Fibroblast of lung (primary cell): ENCODE results near the gene MT1H. TPM values are rescaled to one million over a fixed set of nuclear protein-coding genes. Genes with fewer than 3 reads are reported as not detected.

ENCODE experiments used
- DNase-seq, 2 donors: peaks; one replicate each; pipeline versions ENCODE4 v3.0.0 to v3.0.0-alpha.2; 2010; ENCODE audit warnings: low read depth in 2 of 2
- H2AFZ ChIP-seq: 2 replicates; pipeline ENCODE4 v1.5.1; 2012; ENCODE audit warnings: low read length, control low read depth, inconsistent platforms
- H3K27ac ChIP-seq: 2 replicates; pipeline ENCODE4 v1.5.1; 2011; ENCODE audit warnings: low read length, control low read depth; ENCODE audit not compliant: insufficient read depth
- H3K27me3 ChIP-seq: 2 replicates; pipeline ENCODE4 v1.5.1; 2011; ENCODE audit warnings: mild to moderate bottlenecking, low read length; ENCODE audit not compliant: control insufficient read depth, insufficient read depth
- H3K36me3 ChIP-seq: 2 replicates; pipeline ENCODE4 v1.5.1; 2011; ENCODE audit warnings: low read length; ENCODE audit not compliant: control insufficient read depth, insufficient read depth
- H3K4me1 ChIP-seq: 2 replicates; pipeline ENCODE4 v1.5.1; 2011; ENCODE audit warnings: low read length; ENCODE audit not compliant: control insufficient read depth, insufficient read depth; ENCODE audit errors: extremely low read depth
- H3K4me2 ChIP-seq: 2 replicates; pipeline ENCODE4 v1.5.1; 2011; ENCODE audit warnings: low read length, control low read depth; ENCODE audit not compliant: insufficient read depth; ENCODE audit errors: extremely low read depth
- H3K4me3 ChIP-seq, 4 experiments: fragments of 200-600 bp in 1 of 4; sonication (generic) in 1 of 4; replicated peaks in 1 of 4; 2 replicates each; pipeline ENCODE4 v1.5.1; 2011 to 2016; ENCODE audit warnings: low read length in 4 of 4, low read depth in 3 of 4, mild to moderate bottlenecking in 3 of 4, control low read depth in 2 of 4, inconsistent platforms in 1 of 4, mixed read lengths in 1 of 4; ENCODE audit not compliant: insufficient read depth in 1 of 4; ENCODE audit errors: control extremely low read depth in 1 of 4
- H3K79me2 ChIP-seq: 2 replicates; pipeline ENCODE4 v1.5.1; 2012; ENCODE audit warnings: mild to moderate bottlenecking, low read length, inconsistent platforms; ENCODE audit not compliant: control insufficient read depth, insufficient read depth
- H3K9ac ChIP-seq: 2 replicates; pipeline ENCODE4 v1.5.1; 2011; ENCODE audit warnings: mild to moderate bottlenecking, low read length, control low read depth; ENCODE audit not compliant: insufficient read depth
- H3K9me3 ChIP-seq: 2 replicates; pipeline ENCODE4 v1.5.1; 2012; ENCODE audit warnings: low read depth, low read length; ENCODE audit not compliant: control insufficient read depth, insufficient read depth
- H4K20me1 ChIP-seq: 2 replicates; pipeline ENCODE4 v1.5.1; 2011; ENCODE audit warnings: low read length; ENCODE audit not compliant: control insufficient read depth, insufficient read depth; ENCODE audit errors: extremely low read depth
- EZH2 ChIP-seq: IDR thresholded peaks from 2 replicates; pipeline ENCODE4 v1.5.1; 2012; ENCODE audit warnings: low read length, control low read depth, mild to moderate bottlenecking; ENCODE audit errors: missing control alignments
- polyA plus RNA-seq, 2 donors: library from polyadenylated mRNA; depleted of rRNA in 1 of 2; stranded (reverse) in 1 of 2; unstranded in 1 of 2; fragments of >200 nt; gene quantifications; 2 replicates each; pipeline ENCODE4 v1.2.1, GENCODE V29; 2011 to 2012; ENCODE audit warnings: missing spikeins in 1 of 2
- total RNA-seq: library from RNA; depleted of rRNA; stranded (reverse); fragments of >200 nt; gene quantifications from 2 replicates; pipeline ENCODE4 v1.2.1, GENCODE V29; 2014
- TF ChIP-seq, protein P1 (sequence below), 2 donors: IDR thresholded peaks in 1 of 2; conservative IDR thresholded peaks in 1 of 2; 1 replicate in 1 of 2; 2 replicates in 1 of 2; pipeline ENCODE4 v1.5.1; 2011 to 2012; ENCODE audit warnings: low read length in 2 of 2, control low read depth in 1 of 2, inconsistent platforms in 1 of 2, low read depth in 1 of 2, mild to moderate bottlenecking in 1 of 2

The MT1H gene
- total and polyA plus RNA-seq, 2 donors (not counting 1 experiment from before 2014, with no cell fraction given): not detected

DNA sequence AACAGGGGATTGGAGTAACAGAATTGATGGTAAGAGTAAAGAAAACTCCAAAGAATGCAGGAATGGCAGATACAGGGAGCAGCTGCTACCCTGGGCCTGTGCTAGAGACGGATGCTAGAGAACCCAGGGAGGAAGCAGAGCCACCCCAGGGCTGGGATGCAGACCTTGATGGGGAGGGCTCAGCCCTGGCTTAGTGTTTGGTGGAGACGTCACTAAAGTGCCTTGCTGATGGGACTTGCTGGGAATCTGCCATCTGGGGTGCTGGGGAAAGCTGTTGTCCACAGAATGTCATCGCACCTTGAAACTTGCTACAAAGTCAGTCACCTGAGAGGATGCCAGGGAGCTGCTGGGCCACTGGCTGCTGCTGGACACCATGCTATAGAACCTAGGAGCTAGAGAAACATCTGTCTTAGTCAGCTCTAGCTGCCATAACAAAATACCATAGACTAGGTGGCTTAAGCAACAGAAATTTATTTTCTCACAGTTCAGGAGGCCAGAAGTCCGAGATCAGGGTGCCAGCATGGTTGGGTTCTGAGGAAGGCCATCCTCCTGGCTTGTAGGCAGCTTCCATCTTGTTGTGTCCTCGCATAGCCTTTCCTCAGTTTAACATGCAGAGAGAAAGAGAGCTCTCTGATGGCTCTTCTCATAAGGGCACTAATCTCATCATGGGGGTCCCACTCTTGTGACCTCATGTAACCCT, 28.0 kb downstream of the MT1H start:
- Histone ChIP-seq H3K4me1 (peaks cover 4% of the 10 kb centered on the region), H2AFZ (no peak overlapping the region), H3K79me2 (no peaks in the 10 kb centered on the region), H3K27ac (no peak overlapping the region), H3K36me3 (no peaks in the 10 kb centered on the region), H3K27me3 (no peaks in the 10 kb centered on the region), H3K9ac (no peak overlapping the region), H3K4me2 (no peak overlapping the region), H3K4me3 (no peak overlapping the region), H3K9me3 (no peaks in the 10 kb centered on the region), H4K20me1 (no peaks in the 10 kb centered on the region)
- no peak for TF ChIP-seq EZH2
- TF ChIP-seq, protein P1, sequence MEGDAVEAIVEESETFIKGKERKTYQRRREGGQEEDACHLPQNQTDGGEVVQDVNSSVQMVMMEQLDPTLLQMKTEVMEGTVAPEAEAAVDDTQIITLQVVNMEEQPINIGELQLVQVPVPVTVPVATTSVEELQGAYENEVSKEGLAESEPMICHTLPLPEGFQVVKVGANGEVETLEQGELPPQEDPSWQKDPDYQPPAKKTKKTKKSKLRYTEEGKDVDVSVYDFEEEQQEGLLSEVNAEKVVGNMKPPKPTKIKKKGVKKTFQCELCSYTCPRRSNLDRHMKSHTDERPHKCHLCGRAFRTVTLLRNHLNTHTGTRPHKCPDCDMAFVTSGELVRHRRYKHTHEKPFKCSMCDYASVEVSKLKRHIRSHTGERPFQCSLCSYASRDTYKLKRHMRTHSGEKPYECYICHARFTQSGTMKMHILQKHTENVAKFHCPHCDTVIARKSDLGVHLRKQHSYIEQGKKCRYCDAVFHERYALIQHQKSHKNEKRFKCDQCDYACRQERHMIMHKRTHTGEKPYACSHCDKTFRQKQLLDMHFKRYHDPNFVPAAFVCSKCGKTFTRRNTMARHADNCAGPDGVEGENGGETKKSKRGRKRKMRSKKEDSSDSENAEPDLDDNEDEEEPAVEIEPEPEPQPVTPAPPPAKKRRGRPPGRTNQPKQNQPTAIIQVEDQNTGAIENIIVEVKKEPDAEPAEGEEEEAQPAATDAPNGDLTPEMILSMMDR (conservative IDR thresholded peaks at IDR 0.05 in 1 of 2, IDR thresholded peaks at IDR 0.05 in 1 of 2; ENCODE audit: low read depth in 1 of 2, low read length in 2 of 2): no peak
- no peak for DNase-seq

DNA sequence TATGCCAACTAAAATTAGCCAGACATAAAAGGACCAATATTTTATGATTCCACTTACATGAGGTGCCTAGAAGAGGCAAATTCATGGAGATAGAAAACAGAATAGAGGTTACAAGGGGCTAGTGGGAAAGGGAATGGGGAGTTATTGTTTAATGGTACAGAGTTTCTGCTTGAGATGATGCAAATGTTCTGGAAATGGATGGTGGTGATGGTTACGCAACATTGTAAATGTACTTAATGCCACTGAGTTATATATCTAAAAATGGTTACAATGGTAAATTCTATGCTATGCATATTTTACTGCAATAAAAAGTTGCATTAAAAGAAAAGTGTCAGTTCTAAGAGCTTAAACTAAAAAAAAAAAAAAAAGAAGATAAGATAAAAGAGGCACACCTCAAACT, 30.6 kb downstream of the MT1H start:
- Histone ChIP-seq H3K4me1 (peaks cover 4% of the 10 kb centered on the region), H4K20me1 (no peaks in the 10 kb centered on the region), H3K27ac (no peak overlapping the region), H3K9me3 (no peaks in the 10 kb centered on the region), H3K36me3 (no peaks in the 10 kb centered on the region), H3K4me3 (no peak overlapping the region), H2AFZ (no peak overlapping the region), H3K27me3 (no peaks in the 10 kb centered on the region), H3K9ac (no peak overlapping the region), H3K4me2 (no peak overlapping the region), H3K79me2 (no peaks in the 10 kb centered on the region)
- TF ChIP-seq EZH2: no peak
- TF ChIP-seq, protein P1 (conservative IDR thresholded peaks at IDR 0.05 in 1 of 2, IDR thresholded peaks at IDR 0.05 in 1 of 2; ENCODE audit: low read depth in 1 of 2, low read length in 2 of 2): no peak
- DNase-seq: peak in 1 of 2 donors; percentile 70

DNA sequence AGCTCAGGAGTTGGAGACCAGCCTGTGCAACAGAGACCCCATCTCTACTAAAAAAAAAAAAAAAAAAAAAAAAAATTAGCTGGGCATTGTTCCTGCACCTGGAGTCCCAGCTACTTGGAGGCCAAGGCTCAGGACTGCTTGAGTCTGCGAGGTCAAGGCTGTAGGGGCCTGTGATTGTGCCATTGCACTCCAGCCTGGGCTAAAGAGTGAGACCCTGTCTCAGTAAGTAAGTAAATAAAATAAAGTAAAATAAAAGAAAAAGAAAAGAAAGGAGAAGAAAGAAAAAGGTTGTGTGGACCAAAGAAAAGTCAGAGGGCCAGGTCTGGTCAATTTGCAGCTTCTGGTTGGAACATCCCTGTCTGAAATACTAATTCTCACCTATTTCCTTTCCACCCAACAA, 31.0 kb downstream of the MT1H start:
- DNase-seq: no peak
- Histone ChIP-seq H3K4me2 (no peak overlapping the region), H3K27ac (no peak overlapping the region), H2AFZ (no peak overlapping the region), H3K36me3 (no peaks in the 10 kb centered on the region), H4K20me1 (no peaks in the 10 kb centered on the region), H3K4me1 (peaks cover 4% of the 10 kb centered on the region), H3K27me3 (no peaks in the 10 kb centered on the region), H3K9me3 (no peaks in the 10 kb centered on the region), H3K79me2 (no peaks in the 10 kb centered on the region), H3K4me3 (no peak overlapping the region), H3K9ac (no peak overlapping the region)
- TF ChIP-seq EZH2: no peak
- TF ChIP-seq, protein P1 (conservative IDR thresholded peaks at IDR 0.05 in 1 of 2, IDR thresholded peaks at IDR 0.05 in 1 of 2; ENCODE audit: low read depth in 1 of 2, low read length in 2 of 2): no peak
